DOHH2 (cell line): ENCODE data around the gene TTC39C.

ENCODE experiments used
- H3F3A ChIP-seq: fragments of 200-600 bp; sonication (generic), shearing (Covaris generic); 2 replicates; pipeline ENCODE4 v1.6.0; 2016; ENCODE audit warnings: antibody characterized with exemption, mild to moderate bottlenecking; ENCODE audit not compliant: control insufficient read depth, insufficient read depth
- H3K27ac ChIP-seq: fragments of 200-600 bp; sonication (generic); 2 replicates; pipeline ENCODE4 v1.5.1; 2014; ENCODE audit warnings: low read depth, mild to moderate bottlenecking, low read length, moderate library complexity
- H3K27me3 ChIP-seq: fragments of 200-600 bp; sonication (generic); 2 replicates; pipeline ENCODE4 v1.6.1; 2014; ENCODE audit warnings: mild to moderate bottlenecking, low read length, mixed read lengths; ENCODE audit not compliant: control insufficient read depth
- H3K36me3 ChIP-seq: fragments of 200-600 bp; sonication (generic); 2 replicates; pipeline ENCODE4 v1.6.1; 2014; ENCODE audit warnings: mild to moderate bottlenecking, low read length, moderate library complexity, mixed read lengths; ENCODE audit not compliant: control insufficient read depth
- H3K4me1 ChIP-seq: fragments of 200-600 bp; sonication (generic); 2 replicates; pipeline ENCODE4 v1.6.1; 2014; ENCODE audit warnings: mild to moderate bottlenecking, low read length, mixed read lengths; ENCODE audit not compliant: control insufficient read depth
- H3K4me2 ChIP-seq: fragments of 200-600 bp; sonication (generic); 2 replicates; pipeline ENCODE4 v1.6.0; 2014; ENCODE audit warnings: mild to moderate bottlenecking, low read length, moderate library complexity
- H3K4me3 ChIP-seq: fragments of 200-600 bp; sonication (generic); 2 replicates; pipeline ENCODE4 v1.5.1; 2014; ENCODE audit warnings: mild to moderate bottlenecking, low read length, mixed read lengths
- H3K79me2 ChIP-seq: fragments of 200-600 bp; sonication (generic); 2 replicates; pipeline ENCODE4 v1.6.1; 2014; ENCODE audit warnings: mild to moderate bottlenecking, low read length, mixed read lengths; ENCODE audit not compliant: control insufficient read depth
- H3K9me2 ChIP-seq: fragments of 200-600 bp; sonication (generic); replicated peaks from 2 replicates; pipeline ENCODE4 v1.6.1; 2014; ENCODE audit warnings: mild to moderate bottlenecking, low read length, mixed read lengths; ENCODE audit not compliant: control insufficient read depth
- H3K9me3 ChIP-seq: fragments of 200-600 bp; sonication (generic); 2 replicates; pipeline ENCODE4 v1.6.1; 2014; ENCODE audit warnings: antibody characterized with exemption, low read length, mixed read lengths; ENCODE audit not compliant: control insufficient read depth, insufficient read depth
- H4K20me1 ChIP-seq: fragments of 200-600 bp; sonication (generic); 2 replicates; pipeline ENCODE4 v1.6.0; 2014; ENCODE audit warnings: low read depth, mild to moderate bottlenecking, antibody characterized with exemption, low read length, moderate library complexity; ENCODE audit not compliant: control insufficient read depth, insufficient read depth
- CTCF ChIP-seq: fragments of 200-600 bp; sonication (generic); IDR thresholded peaks from one replicate; pipeline ENCODE4 v1.5.1; 2014; ENCODE audit warnings: antibody characterized with exemption, mild to moderate bottlenecking, low read depth, low read length; ENCODE audit not compliant: poor library complexity, severe bottlenecking
- EZH2phosphoT487 ChIP-seq: fragments of 200-600 bp; sonication (generic); IDR thresholded peaks from 2 replicates; pipeline ENCODE4 v1.6.1; 2017; ENCODE audit warnings: borderline replicate concordance, mild to moderate bottlenecking, antibody characterized with exemption, low read length, moderate library complexity, mixed read lengths

Gene TTC39C

GRCh38 chr18:23992089-23992940 lies 22.2 kb upstream of the TTC39C start:
- Histone ChIP-seq H3K4me1 (peaks cover 41% of the 10 kb centered on the region), H3K4me3 (no peak overlapping the region), H3K36me3 (no peaks in the 10 kb centered on the region), H4K20me1 (no peaks in the 10 kb centered on the region), H3K79me2 (no peaks in the 10 kb centered on the region), H3F3A (no peaks in the 10 kb centered on the region; the same call in 1 of the 2 replicates), H3K27me3 (no peaks in the 10 kb centered on the region), H3K4me2 (peak overlapping the region; percentile 17; the same call in 1 of the 2 replicates), H3K27ac (no peak overlapping the region), H3K9me2 (no peaks in the 10 kb centered on the region), H3K9me3 (no peaks in the 10 kb centered on the region)
- no peak for TF ChIP-seq CTCF

- no peaks in the 10 kb centered on the region for H3K9me2 ChIP-seq
- H4K20me1 ChIP-seq, result no peaks in the 10 kb centered on the region
- H3K9me3 ChIP-seq, result no peaks in the 10 kb centered on the region
- H3F3A ChIP-seq, result no peaks in the 10 kb centered on the region; the same call in 1 of the 2 replicates
- no peaks in the 10 kb centered on the region for H3K27me3 ChIP-seq
- H3K4me1 ChIP-seq, result peaks cover 45% of the 10 kb centered on the region
- H3K79me2 ChIP-seq, result no peaks in the 10 kb centered on the region
- H3K36me3 ChIP-seq, result no peaks in the 10 kb centered on the region
- no peak overlapping the region for H3K27ac ChIP-seq
- TF ChIP-seq CTCF (no peak), EZH2phosphoT487 (no peak)
- H3K4me2 ChIP-seq, result peak overlapping the region; percentile 17
- H3K4me3 ChIP-seq, result no peak overlapping the region
Observed at GRCh38 chr18:23992941-23993280, 21.6 kb upstream of the TTC39C start.

- Histone ChIP-seq H4K20me1 (no peaks in the 10 kb centered on the region), H3K79me2 (no peaks in the 10 kb centered on the region), H3K9me3 (no peaks in the 10 kb centered on the region), H3K4me1 (peaks cover 50% of the 10 kb centered on the region), H3K9me2 (no peaks in the 10 kb centered on the region), H3K27me3 (no peaks in the 10 kb centered on the region), H3K4me3 (peak overlapping the region; percentile 53), H3K4me2 (peak overlapping the region; percentile 69), H3K36me3 (no peaks in the 10 kb centered on the region), H3F3A (no peaks in the 10 kb centered on the region; the same call in 1 of the 2 replicates), H3K27ac (no peak overlapping the region)
- TF ChIP-seq EZH2phosphoT487, result no peak
Observed at GRCh38 chr18:23994361-23994902, 20.1 kb upstream of the TTC39C start.

- no peaks in the 10 kb centered on the region for H4K20me1 ChIP-seq
- no peaks in the 10 kb centered on the region; the same call in 1 of the 2 replicates for H3F3A ChIP-seq
- H3K36me3 ChIP-seq, result no peaks in the 10 kb centered on the region
- H3K4me1 ChIP-seq, result peaks cover 50% of the 10 kb centered on the region
- H3K27ac ChIP-seq, result peak overlapping the region; percentile 33
- H3K4me2 ChIP-seq, result peak overlapping the region; percentile 69
- H3K79me2 ChIP-seq, result no peaks in the 10 kb centered on the region
- no peaks in the 10 kb centered on the region for H3K27me3 ChIP-seq
- peak overlapping the region; percentile 49 for H3K4me3 ChIP-seq
- H3K9me3 ChIP-seq, result no peaks in the 10 kb centered on the region
- no peaks in the 10 kb centered on the region for H3K9me2 ChIP-seq
- TF ChIP-seq CTCF (no peak), EZH2phosphoT487 (no peak)
Observed at GRCh38 chr18:23995180-23995579, 19.4 kb upstream of the TTC39C start.
